GM21717 (cell line): ENCODE measurements around the gene BCDIN3D.
"Not testable (repeated sequence)": the region's sequence is repeated elsewhere in the genome, so short reads cannot be mapped to it uniquely, and the experiment has no call there.

ENCODE experiments used
- ATAC-seq: cut with Tn5 transposase; IDR thresholded peaks from one replicate; pipeline ENCODE4 v1.9.1; 2021; ENCODE audit warnings: mild to moderate bottlenecking, moderate library complexity; ENCODE audit not compliant: unreplicated experiment

BCDIN3D gene

DNA sequence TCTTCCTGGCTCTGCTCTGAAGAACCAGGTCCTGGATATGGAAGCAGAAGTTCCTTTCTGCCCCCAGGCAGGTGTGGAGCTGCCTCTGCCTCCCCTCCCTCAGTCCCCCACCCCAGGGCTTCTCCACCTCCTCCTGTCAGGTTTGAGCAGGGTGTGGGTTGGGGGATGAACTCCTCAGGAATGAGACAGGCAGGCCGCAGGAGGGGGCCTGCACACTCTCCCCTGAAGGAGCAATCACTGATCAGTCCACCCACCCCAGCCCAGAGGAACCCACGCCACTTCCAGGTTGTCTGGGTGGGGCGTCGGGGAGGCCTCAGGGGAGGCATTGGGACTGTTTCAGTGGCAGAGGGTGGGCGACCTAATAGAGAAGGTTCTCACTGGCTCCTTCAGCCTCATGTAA lies 34.2 kb upstream of the BCDIN3D start:
- ATAC-seq = no peak

DNA sequence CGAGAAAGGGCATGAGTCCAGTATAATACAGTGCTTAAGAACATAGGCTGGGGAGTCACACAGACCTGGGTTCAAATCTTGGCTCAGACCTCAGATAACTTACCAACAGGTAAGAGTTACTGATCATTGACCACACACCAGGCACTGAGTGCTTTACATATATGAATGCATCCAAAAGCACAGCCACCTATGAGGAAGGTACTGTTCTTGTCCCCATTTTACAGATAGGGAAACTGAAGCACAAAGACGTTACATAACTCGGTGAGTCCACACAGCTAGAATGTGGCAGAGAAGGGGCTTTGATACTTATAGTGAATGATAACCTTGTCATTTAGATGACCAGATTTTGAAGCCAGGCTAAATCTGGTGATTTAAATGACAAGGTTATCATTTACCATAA lies 33.2 kb upstream of the BCDIN3D start:
- ATAC-seq = no peak

DNA sequence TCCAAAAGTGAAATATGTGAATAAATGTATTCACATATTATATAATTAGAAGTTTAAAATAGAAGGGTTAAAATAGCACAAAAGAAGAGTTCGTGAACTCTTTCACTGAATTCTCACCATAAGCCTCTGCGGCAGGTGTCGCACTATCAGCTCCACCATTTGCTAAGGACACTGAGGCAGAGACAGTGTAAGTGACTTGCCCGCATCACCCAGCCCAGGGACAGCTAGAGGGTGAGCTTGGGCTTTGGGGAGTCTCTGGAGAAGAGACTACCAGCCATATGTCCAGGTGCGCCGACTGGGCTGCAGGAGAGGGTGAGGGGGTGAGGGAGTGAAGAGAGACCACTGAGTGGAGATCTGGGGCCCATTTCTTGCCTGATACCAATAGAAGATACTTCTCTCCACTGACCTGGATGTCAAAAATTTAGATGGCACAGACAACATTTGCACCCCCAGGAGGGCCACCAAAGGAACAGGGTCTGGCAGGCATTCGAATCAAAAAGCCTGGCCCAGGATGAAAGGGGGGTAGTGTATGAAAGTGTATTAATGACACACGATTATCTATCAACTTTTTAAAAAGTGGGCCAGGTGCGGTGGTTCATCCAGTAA lies 32.3 kb upstream of the BCDIN3D start:
- ATAC-seq = no peak

DNA sequence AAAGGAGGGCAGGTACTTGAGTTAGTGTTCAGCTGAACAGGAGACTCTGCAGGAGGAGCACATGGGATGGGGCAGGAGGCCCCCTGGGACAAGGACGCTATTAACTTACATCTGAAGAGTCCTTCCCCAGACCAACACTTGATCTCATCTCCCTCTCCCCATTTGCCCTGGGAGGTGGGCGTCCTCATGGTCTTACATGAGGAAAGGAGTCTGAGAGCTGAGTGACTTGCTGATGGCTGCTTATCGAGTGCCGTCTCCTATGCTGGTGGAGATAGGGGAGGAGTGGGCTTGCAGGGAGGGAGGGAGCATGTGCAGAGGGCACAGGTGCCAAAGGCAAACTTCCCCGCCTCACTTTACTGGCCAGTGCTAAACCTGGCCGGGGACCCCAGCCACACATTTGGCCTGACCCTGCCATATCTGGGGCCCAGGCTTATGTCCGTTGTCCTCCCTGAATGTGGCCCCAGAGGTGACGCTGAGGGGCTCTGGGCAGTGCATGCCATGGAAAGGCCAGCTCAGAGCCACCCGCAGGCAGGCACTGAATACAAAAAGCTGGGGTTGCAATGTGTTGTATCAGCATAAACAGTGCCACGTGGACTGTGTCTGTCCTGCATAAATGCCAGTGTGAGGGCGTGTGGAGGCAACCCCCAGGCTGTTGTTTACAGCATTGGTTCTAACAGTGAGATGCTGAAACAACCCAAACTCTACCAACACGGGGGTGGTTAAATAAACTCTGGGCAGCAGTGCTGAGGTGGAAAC lies 31.4 kb upstream of the BCDIN3D start:
- ATAC-seq = no peak

DNA sequence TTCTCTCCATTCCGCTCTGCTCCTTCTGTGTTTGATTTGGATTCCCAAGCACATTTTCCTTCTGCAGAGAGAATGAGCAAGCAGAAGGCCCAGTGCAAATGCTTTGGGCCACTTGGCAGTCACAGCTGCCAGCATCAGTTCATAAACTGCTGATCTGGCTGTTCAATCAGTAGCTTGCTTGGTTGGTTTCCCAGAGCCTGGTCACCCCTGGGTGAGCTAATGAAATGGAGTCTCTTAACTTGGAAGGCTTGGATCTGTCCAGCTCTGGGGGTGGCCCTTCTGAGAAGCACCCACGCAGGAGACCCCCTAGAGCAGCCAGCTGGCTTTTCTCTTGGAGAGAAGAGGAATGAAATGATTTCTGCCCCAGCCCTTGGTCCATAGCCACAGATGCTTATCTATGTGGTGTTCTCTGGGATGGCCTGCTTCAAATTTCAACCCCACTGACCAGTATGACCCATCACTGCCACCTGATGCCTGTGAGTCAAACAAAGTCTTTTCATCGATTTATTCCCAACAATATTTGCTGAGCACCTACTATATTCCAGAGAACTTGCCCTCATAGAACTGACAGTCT lies 30.5 kb upstream of the BCDIN3D start:
- ATAC-seq = no peak

DNA sequence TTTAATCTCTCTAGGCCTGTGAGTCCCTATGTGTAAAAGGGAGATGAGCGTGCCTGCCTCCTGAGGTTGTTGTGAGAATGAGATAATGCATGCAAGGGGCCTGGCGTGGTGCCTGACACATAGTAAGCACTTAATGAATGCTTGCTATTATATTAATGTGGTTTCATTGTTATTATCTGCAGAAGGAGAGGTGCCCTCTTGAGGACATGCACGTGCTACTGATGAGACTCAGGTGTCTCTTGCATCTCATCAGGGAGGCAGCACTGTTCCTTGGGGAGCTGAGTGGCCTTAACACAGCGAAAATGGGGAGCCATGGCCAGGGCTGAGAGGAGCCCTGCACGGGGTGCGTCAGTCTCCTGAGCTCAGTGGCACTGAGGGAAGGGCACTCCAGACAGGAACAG lies 29.9 kb upstream of the BCDIN3D start:
- no peak for ATAC-seq

DNA sequence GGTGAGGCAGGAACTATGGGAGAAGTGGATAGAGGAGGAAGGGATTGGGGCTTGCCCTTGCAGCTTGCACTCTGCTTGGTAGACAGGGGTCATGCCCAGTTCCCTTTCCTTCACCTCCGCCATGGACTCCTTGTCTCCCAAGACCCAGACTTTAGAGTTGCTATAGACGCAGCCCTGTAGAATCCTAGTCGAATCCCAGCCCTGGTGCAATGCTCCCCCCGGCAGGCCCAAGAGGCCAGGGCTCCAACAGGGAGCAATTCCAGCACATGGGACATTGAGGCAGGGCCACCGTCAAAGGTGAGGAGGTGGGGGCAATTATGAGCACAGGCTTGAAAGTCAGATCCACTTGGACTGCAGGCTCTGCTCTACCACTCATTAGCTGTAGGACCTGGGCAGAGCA lies 29.5 kb upstream of the BCDIN3D start:
- no peak for ATAC-seq

DNA sequence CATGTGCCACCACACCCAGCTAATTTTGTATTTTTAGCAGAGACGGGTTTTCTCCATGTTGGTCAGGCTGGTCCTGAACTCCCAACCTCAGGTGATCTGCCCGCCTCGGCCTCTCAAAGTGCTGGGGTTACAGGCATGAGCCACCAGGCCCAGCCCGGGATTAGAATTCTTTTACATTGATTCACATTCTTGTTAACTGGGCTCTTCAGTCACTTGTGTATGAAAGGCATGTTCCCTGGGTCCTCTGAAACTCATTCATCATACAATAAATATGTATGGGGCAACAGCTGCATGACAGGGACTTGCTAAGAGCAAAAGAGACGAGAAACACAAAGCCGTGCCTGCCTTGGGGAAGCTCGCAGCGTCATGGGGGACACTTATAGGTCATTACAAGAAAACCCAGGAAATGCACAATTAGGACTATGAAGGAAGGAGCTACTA lies 28.9 kb upstream of the BCDIN3D start:
- not testable (repeated sequence) for ATAC-seq

DNA sequence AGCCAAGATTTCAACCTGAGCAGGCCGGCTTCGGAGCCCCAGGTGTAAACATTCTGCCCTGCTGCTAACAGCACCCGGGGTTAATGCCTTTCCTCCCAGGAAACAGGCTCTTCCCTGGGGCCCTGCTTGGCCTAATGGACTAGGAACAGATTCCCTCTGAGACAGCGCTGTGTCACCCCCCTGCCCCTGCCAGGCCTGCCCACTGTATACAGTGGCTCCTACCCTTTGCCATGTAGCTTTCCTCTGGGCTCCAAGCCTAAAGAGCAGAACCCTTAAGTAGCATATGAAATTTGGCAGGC lies 28.3 kb upstream of the BCDIN3D start:
- ATAC-seq = no peak

DNA sequence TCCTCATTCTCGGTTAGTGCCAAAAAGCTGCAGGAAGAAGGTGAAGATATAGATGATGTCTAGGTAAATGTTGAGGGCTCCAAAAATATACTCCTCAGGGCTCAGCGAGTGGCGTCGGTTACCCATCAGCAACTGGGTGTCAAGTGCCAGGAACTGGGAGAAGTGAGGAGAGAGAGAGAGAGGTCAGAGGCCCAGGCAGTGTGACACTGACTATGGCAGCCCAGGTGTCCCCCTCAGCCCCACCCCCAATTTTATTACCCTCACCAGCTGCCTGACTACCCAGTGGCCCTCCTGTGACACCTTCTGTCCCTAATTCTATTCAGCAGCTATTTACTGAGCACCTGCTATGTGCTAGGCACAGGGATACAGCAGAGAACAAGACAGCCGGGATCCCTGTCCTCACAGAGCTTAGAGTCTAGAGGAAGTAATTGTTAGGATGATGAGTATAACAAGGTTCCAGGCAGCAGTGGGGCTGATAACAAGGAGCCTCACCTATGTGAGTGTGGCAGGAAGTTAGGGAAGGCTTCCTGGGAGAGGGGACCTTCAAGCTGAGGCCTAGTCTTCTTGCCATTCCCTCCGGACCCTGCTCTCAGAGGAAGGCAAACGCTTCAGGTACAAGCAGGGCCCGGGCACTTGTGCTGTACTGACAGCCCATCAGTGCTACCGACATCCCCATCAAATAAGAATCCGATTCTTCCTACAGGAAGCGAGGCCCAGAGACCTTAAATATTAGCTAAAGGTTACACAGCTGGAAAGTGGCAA lies 27.8 kb upstream of the BCDIN3D start:
- ATAC-seq = no peak

DNA sequence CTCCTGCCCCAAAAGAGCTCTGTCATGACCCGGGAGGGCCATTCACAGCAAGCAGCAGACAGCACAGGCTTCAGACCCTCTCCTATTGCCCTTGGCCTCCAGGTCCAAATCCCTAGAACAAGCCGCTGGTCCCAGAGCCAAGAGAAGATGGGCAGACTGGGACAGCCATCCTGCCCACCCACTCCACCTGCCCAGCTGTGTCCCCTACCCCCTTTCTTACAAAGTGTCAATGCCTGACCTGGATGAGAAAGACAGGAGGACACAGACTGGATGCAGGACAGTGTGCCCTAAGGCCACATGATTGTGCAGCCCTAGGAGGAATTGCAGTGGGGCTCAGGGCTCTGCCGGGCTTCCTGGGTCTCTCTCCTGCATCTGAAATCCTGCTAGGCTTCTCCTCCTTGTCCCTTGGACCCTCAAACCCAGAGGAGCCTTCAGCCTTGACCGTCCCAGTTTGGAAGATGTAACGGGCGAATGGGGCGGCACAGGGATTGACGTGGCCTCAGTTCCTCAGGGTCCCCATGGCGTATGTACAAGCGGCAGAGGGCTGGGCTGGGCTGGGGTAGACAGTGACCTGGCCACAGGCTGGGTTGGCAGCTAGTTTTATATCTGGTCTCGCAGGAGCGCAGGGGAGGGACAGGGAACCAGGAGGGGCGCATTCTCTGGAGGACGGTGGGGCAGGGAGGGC lies 27.1 kb upstream of the BCDIN3D start:
- no peak for ATAC-seq

DNA sequence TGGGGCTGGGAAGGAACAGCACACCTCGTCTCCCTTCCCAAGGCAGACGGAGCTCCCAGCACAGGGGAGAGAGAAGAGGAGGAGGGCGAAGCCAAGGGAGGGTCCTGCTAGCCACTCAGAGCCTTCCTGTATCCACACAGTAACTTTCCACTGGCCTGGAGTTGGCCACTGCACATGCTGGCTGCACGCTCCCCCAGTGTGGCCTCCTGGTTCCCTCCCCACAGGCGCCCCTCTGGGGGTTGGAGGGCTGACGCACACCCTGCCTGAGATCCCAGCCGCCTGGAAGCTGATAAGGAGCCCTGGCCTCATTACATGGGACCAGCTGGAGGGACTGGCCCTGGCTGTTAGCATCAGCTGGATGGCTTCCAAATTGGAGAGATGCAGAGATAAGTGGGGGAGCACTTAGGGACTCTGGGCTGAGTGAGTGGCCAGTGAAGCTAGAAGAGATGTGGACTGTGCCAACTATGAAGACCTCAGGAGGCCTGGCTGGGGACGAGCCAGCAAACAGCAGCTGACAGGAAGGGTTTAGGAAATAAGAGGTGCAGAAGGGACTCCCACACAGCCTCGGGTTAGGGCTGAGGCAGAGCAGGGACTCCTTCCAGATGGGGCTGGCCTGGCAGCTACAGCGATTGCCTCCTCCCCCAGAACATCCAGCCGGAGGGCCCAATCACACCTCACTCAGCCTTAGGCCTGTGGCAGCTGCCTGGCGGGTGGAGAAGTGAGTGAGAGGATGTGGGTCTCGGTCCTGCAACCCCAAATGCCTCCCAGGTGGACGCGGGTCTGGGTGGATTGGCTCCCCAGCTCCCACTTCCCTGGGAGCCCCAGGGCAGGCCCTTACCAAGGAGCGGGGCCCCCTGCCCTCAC lies 26.3 kb upstream of the BCDIN3D start:
- no peak for ATAC-seq

DNA sequence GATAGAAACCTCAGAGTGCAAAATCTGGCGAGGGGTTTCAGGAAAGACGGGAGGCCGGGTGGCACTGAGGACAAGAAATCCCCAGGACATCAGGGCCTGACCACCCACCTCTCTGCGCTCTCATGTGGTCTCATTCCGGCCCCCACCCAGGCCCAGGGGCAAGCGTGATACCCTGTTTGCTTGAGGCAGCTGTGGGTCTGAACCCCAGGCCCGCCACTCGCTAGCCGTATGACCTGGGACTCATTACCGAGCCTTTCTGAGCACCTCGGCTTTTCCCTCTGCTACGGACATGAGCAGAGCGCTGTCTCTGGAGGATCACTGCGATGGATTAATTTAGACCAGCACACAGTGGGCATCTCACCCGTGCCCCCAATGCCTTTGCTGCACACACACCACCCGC lies 25.5 kb upstream of the BCDIN3D start:
- no peak for ATAC-seq

DNA sequence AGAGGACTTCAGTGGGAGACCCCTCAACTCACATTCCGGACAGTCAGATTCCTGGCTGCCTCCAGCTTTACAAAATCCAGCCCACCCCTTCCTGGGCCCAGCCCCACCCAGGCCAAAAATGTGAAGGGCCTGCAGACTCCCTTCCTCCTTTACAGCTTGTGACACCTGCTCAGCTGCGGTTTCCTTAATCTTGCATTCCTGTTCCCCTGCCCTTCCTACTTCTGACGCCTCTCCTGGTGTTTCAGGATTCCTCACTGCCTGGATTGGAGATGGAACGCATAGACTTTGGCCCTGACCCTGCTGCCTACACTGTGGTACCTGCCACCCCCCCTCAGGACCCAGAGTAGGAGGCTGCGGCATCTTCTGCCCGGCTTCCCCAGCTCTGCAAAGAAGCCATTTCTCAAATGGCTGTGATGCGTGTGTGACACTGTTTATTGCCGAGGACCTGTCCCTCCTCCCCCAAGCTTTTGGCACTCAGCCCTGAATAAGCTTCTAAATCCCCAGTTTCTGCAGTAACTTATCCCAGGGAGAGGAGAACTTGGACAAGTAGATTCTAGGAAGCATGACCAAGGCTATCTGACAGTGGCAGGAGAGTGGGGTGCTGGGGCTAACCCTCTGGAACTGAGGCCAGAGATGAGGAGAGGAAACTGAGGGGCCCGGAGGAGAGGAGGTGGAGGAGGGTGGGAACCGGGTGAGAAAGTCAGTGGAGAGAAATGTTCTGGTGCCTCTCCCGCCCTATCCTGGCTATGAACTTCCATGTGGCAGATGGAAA lies 24.9 kb upstream of the BCDIN3D start:
- no peak for ATAC-seq

DNA sequence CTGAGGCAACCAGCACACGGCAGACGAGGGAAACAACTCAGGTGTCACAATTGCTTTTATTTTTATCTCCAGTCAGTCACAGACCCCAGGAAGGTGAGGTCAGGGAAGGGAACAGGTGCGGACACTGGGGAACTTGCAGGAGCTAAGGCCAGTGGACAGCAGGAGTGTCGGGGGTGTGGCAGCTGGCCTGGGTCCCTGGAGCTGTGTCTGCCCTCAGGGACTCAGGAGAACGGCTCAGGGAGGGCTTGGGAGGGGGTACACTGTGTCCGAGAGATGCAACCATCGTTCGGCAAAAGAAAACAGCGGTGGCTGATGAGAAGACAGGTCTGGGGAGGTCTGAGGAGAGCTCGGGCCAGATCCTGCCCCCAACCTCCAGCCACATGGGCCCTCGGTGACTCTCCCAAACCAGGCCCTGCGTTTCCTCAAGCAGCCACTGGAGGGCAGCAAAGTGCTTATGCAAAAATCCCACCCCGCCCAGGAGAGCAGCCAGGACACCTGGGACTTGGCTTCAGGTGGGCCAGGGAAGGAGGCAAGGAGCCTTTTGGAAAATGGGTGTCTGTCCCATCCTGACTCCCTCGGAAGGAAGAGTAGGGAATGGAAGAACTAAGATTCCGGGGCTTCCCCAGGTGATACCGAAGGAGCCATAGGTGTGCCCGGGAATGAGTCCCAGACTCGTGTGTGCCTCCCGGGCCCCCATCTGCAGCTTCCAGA lies 24.1 kb upstream of the BCDIN3D start:
- no peak for ATAC-seq

DNA sequence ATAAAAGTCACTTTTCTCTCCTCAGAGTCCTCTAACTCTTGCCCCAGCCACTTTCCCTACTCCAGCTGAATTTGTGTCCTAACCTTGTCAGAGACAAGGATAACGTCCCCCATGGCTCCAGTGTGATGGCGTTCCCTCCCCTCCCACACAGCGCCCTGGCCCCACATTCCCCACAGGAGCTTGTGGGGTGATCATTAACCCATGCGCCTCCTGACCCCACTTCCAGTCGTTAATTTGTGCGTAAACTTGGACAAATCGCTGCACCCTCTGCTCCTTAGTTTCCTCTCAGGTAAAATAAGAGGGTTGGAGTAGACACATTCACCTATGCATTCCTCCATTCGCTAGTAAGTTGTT lies 22.9 kb upstream of the BCDIN3D start:
- ATAC-seq = no peak

DNA sequence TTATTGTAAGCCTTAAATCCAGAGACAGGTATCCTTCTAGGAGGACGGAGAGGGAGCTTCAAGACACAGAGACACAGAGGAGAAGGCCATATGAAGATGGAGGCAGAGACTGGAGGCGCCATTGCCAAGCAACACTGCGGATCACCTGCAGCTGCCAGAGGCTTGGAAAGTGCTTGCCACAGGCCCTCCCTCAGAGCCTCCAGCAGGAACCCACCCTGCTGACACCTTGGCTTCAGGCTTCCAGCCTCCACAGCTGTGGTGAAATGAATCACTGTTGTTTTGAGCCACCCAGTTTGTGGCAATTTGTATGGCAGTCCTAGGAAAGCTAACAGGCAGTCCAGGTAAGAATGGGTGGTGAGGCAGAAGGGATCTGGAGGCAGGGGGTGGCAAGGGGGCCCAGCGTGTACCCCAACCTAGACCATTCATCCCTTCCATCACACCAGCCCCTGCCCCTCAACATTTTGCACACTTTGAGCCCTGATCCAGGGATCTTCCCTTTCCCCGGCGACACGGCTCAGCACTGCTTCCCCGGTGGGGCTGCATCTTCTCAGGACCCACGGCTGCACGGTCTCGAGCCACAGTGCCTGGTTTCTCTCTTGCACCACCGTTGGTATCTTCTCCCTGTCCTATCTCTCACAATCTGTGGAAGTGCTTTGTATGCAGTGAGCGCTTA lies 22.3 kb upstream of the BCDIN3D start:
- ATAC-seq = no peak

DNA sequence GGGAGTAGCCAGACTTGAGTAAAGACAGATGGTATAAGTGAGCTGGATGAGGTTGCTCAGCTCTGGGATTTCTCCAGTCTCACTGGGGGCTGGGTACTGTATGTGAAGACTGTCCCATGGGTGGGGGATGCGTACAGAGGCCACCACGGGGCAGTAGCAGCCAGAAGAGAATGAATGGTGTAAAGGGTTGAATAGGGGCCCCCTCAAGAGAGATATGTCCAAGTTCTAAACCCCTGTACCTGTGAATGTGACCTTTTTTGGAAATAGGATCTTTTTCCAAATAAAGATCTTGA lies 21.8 kb upstream of the BCDIN3D start:
- ATAC-seq = no peak
